HG03045 (cell line): ENCODE measurements around the gene RBM39.
"Not testable (repeated sequence)": the region's sequence is repeated elsewhere in the genome, so short reads cannot be mapped to it uniquely, and the experiment has no call there.

Source experiments
- ATAC-seq: cut with Tn5 transposase; IDR thresholded peaks from one replicate; pipeline ENCODE4 v1.9.1; 2021; ENCODE audit warnings: mild to moderate bottlenecking, moderate library complexity; ENCODE audit not compliant: unreplicated experiment

RBM39 gene

DNA sequence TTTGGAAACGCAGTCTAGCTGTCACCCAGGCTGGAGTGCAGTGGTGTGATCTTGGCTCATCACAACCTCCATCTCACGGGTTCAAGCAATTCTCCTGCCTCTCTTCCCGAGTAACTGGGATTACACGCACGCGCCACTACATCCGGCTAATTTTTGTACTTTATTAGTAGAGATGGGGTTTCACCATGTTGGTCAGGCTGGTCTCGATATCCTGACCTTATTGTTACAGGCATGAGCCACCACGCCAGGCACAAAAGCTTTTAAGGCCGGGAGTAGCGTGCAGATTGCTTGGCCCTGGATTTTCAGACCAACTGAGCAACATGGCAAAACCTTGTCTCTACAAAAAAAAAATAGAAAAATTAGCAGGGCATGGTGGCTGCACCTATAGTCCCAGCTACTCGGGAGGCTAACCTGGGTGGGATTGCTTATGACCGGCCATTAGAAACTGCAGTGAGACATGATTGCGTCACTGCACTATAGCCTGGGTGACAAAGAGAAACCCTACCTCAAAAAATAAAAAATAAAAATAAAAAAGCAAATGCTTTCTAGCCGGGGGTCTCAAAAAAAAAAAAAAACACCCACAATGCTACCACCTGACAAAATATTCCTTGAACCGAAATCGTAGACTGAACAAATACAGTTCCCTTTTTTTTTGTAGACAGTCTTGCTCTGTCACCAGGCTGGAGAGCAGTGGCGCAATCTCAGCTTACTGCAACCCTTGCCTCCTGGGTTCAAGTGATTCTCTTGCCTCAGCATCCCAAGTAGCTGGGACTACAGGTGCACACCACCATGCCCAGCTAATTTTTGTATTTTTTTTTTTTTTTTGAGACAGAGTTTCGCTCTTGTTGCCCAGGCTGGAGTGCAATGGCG, 15.0 kb downstream of the RBM39 start:
- no peak for ATAC-seq

DNA sequence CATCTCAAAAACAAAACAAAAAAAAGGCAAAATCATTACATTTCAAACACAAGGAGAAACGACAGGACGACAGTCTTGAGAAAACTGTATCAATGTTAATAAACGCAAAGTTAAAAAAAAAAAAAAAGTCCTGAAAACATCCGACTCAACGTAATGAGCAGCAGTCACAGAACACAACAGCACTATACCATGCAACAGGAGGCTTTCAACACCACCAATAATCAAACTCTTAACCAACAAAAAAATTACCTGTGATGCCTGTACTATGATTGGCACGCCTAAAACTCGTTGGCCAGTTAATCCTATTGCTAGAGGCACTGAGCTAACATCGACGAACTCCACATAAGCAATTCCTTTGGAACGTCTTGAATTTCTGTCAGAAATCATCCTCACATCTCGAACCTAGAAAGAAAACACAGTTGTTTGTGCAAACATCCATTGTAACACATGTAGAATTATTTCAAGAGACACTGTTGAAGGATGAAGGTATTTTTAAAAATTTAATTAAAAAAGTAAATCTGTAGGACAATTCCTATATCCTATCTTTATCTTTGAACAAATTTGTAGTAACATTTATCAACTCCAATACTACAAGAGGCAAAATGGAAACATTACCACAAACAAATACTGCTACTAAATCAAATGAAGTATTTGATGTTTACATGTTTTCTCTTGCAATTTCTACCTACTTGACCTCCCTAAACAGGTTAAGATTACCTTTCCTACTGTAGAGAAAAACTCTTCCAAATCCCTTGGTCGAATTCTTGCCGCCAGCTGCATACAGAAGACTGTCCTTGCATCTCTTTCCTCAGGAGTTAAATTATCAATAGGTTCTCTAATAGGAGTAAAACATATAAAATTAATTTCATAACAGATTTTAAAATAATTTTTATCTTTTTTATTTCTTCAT, 17.5 kb downstream of the RBM39 start:
- no peak for ATAC-seq

DNA sequence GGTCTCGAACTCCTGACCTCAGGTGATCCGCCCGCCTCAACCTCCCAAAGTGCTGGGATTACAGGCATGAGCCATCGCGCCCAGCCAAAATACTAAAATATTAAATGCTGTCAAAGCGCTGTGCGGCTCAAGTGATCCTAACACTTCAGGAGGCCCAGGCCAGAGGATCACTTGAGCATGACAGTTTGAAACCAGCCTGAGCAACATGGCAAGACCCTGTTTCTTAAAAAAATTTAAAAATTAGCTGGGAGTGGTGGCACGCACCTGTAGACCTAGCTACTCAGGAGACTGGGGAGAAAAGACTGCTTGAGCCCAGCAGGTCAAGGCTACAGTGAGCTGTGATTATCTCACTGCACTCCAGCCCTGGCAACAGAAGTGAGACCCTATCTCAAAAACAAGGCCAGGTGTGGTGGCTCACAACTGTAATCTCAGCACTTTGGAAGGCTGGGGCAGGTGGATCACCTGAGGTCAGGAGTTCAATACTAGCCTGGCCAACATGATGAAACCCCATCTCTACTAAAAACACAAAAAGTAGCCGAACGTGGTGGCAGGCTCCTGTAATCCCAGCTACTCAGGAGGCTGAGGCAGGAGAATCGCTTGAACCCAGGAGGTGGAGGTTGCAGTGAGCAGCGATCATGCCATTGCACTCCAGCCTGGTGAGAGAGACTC, 18.3 kb downstream of the RBM39 start:
- not testable (repeated sequence) for ATAC-seq

DNA sequence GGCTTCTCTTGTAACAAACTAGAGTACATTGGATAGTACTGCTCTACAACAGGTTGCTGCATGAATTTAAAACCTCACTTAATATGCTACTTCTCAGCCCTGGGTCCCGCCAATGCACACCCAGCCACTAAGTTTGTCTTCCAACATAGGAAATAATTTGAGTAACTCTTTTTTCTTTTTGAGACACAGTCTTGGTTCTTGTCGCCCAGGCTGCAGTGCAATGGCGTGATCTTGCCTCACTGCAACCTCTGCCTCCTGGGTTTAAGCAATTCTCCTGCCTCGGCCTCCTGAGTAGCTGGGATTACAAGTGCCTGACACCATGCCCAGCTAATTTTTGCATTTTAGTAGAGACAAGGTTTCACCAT, 18.8 kb downstream of the RBM39 start:
- not testable (repeated sequence) for ATAC-seq

DNA sequence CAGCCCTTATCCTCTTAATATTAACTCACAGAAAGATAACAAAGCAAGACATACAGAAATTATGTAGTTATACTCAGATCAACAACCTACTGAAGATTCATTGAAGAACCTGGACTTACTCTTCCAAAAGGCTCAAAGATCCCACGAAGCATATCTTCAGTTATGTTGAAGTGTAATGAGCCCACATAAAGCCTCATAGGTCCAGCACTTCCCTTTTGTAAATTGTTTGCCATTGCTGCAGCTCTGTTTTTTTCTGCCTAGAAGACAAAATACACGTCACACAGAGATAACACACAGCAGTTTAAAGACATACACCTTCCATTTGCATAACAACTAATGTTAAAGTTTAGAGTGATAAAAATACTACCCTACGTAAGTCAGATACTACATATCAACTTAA, 20.4 kb downstream of the RBM39 start:
- no peak for ATAC-seq

DNA sequence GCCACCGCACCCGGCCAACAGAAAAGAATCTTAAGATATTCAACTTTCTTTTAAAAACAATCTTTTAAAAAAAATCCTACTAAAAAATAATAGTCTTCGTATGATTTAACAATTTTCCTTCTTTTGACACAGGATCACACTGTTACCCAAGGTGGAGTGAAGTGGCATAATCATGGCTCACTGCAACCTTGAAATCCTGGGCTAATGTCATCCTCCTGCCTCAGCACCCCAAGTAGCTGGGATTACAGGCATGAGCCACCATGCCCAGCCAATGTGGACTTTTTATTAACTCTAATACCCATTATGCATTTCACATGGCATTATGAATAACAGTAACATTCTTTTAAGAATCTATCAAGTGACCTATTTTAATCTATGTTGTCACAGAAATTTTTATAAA, 20.8 kb downstream of the RBM39 start:
- no peak for ATAC-seq

DNA sequence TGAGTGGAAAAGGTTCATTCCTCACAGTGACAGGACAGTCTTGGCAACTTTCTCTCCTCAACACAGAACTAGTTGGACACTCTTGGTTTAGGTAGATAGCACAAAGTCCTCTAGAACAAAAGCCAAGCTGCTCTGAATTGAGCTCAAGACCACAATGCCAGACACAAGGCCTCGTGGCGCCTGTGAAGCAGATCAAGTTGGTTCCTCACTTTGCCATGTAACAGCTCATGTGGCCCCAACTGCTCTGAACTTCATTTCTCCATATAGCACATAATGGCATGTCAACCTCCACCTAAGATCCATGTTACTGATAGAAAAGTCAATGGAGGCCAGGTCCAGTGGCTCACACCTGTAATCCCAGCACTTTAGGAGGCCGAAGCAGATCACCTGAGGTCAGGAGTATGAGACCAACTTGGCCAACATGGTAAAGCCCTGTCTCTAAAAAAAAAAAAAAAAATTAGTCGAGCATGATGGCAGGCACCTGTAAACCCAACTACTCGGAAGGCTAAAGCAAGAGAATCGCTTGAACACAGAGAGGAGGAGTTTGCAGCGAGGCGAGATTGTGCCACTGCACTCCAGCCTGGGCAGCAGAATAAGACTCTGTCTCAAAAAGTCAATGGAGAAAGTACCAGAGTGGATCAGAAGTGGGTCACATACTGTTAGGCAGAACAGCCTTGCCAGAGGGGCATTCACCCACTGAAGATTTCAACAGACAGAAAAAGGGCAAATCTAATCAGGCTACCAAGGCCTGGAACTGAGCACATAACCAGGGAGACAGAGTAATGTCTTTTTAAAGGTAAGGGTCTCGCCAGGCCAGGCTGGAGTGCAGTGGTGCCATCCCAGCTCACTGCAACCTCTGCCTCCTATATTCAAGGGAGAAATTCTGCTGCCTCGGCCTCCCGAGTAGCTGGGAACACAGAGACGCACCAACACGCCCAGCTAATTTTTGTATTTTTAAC, 21.6 kb downstream of the RBM39 start:
- ATAC-seq = no peak

DNA sequence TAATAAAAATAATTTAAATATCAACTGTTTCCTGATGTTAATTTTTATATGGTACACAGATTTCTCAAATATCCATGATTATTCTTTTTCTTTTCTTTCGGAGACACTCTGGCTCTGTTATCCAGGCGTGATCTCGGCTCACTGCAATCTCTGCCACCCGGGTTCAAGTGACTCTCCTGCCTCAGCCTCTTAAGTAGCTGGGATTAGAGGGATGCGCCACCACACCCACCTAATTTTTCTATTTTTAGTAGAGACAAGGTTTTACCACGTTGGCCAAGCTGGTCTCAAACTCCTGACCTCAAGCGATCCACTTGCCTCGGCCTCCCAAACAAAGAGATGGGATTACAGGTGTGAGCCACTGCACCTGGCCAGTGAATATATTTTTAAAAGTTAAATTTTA, 22.3 kb downstream of the RBM39 start:
- no peak for ATAC-seq

DNA sequence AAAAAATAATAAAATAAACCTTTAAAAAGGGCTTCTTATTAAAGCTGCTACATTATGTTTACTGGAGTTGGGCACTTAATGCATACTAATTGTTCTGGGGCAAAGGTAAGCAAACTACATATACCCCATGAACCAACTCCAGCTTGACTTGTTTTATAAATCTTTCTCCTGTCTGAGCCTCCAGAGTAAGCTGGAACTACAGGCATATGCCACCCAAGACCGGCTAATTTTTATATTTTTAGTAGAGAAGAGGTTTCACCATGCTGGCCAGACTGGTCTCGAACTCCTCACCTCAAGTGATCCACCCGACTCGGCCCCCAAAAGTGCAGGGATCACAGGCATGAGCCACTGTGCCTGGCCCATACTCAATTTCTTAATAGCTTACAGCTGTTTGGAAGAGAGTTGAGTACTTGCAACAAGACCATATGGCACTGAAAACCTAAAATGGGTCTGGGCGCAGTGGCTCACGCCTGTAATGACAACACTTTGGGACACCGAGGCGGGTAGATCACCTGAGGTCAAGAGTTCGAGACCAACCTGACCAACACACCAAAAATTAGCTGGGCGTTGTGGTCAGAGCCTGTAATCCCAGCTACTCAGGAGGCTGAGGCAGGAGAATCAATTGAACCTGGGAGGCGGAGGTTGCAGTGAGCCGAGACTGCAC, 23.0 kb downstream of the RBM39 start:
- no peak for ATAC-seq

DNA sequence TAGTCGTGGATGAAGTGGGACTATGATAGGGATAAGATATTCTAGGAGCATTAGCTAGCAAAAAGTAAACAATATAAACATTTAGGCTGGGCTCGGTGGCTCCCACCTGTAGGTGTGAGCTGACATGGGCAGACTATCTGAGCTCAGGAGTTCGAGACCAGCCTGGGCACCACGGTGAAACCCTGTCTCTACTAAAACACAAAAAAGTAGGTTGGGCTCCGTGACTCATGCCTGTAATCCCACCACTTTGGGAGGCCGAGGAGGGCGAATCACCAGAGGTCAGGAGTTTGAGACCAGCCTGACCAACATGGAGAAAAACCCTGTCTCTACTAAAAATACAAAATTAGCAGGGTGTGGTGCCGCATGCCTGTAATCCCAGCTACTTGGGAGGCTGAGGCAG, 23.7 kb downstream of the RBM39 start:
- not testable (repeated sequence) for ATAC-seq

DNA sequence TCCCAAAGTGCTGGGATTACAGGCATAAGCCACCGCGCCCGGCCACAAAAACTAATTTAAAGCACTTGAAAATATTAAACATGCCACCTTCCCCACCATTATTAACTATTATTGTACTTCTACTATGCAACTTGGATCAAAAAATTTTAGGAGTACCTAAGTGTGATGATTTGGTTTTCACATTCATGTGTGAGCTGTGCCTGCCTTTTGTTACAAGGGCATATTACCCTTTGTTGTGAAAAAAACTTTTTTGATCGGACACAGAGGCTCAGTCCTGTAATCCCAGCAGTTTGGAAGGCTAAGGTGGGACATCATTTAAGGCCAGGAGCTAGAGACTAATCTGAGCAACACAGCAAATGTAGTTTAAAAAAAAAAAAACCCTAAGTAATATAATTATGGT, 25.7 kb downstream of the RBM39 start:
- no peak for ATAC-seq

DNA sequence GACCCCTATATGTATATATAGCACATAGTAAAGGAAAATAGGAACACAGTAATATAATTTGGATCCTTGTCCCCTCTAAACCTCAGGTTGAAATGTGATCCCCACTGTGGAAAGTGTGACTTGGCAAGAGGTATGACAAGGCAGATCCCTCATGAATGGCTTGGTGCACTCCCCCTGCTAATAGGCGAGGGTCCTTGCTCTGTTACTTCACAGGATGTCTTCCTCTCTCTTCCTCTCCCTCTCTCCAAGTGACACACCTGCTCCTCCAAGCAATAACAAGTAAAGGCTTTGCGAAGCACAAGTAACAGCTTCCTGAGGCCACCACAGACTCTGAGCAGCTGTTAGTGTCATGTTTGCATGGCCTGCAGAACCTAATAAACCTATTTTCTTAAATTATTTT, 26.4 kb downstream of the RBM39 start:
- ATAC-seq = no peak

DNA sequence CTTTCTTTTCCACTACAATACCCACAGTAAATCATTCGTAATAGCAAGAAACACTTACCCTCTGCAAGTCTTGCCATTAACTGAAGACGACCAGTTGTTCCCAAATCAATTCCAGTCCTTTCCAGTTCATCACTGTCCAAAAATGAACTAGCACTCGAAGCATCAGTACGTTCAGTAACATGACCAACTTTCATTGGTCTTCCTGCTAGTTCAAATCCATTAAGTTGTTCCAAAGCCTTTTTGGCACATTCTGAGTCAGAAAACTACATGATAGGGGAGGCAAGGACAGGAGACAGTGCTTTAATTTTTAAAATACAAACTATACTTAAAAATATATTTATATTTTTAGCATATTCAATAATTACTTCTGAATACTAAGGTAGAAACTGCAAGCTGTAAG, 27.9 kb downstream of the RBM39 start:
- no peak for ATAC-seq

DNA sequence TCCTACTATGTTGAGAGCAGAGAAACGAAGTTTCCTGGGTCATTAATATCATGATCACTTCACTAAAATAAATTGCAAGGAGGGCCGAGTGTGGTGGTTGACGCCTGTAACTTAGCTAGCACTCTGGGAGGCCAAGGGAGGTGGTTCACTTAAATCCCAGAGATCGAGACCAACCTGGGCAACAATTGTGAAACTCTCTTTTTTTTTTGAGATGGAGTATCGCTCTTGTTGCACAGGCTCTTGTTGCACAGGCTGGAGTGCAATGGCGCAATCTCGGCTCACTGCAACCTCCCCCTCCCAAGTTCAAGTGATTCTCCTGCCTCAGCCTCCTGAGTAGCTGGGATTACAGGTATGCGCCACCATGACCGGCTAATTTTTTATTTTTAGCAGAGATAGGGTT, 28.9 kb downstream of the RBM39 start:
- ATAC-seq = not testable (repeated sequence)

DNA sequence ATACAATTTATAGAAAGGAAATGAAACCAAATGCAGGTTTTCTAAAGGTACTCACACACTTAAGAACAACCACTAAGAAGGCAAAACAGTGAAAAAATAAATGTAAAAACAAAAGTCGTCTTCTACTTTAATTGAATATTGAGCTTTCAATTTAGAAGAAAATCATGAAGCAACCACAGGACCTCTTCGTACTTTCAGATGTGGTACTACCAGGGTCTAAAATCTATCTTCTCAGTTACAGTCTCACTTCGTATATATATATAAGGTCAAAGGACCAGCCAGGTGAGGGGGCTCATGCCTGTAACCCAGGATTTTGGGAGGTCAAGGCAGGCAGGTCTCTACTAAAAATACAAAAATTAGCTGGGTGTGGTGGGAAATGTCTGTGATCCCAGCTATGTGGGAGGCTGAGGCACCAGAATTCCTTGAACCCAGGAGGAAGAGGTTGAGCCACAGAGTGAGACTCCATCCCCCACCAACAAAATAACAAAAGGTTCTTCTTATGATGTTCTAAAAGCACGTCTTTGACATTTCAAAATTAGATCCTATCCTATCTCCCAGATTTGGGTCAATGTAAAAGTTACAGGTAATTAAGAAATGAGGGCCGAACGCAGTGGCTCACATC, 30.4 kb downstream of the RBM39 start:
- no peak for ATAC-seq

DNA sequence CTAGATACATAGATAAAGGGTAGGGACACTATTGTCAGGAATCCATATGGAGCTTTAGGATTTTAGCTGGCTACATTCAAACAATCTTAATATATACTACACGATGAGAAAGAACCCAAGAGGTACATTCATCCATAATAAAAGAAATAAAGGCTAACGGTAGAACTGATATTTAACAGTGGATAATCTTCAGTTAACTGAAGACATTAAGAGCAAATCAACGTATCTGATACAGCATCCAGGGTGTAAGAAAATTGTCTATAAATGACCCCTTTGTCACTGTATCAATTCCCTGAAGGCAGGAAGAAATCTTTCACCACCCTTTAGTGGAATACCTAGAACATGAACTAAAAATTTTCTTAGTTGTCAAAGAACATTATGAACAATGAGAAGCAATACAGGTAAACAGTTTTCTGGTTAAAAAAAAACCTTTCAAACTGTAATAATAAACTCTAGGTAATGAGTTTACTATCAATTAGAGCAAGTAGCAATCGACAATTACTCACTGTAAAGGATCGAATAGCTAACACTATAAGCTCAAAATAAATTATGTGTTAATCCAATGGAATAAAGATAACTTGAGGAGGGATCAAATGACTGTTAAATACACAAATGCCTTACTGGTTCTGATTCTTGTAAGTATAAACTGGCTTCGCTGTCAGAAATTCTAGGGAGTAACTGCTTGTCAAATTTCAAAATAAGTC, 31.0 kb downstream of the RBM39 start:
- no peak for ATAC-seq

DNA sequence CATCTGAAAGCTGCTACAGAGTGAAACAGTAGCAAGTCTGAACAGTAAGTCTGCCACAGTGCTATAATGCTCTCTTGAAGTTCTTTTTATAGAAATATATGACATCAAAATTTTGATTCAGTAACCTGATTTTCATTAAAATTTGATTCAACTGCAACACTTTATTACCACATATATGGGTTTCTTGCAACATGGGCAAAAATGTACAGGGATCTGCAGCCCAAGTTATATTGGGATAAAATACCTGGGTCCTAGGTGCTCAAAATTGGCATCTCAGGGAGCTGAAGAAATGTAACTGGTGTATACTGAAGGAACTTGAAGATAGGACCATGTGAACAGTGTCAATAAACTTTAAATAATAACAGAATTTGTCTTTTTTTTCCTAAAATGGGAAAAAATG, 32.0 kb downstream of the RBM39 start:
- ATAC-seq = no peak

DNA sequence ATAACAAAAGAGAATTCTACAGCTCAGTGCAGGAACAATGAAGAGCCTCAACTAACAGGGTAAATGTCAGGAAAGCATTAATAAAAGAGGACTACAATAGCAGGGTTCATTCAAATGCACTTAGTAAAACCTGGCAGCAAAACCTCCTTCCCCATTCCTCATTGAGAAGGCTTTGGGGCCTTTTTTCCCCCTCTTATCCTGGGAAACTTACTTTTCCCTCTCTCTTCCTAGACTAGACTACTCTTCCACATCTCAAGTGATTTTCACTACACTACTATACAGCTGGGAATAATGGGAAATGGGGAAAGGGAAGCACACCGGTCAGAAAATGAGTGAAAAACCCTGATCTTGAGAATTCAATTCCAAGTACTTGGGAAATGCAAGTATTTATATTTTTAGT, 32.8 kb downstream of the RBM39 start:
- ATAC-seq = no peak

DNA sequence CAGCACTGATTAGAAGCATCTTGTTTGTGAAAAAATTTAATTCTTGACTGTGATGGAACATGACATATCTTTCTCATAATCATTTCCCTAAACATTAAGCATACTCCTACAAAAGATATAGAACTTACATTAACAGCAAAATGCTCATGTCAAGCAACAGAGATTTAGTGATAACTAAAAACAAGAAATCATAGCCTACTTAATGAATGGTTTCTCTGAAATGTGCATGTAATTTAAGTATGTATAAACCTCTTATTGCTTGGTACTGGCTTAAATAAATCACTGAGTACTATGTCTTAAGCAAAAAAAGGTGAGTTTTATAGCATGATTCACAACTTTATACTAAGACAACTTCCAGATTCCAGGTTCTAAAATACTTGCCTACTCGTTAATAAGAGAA, 33.6 kb downstream of the RBM39 start:
- no peak for ATAC-seq
